CD4-positive, alpha-beta T cell (primary cell): ENCODE measurements around the gene HHAT. TPM values are rescaled to one million over a fixed set of nuclear protein-coding genes. Genes with fewer than 3 reads are reported as not detected.
A peak's percentile ranks its signal among the peaks of the same experiment; 100 is the strongest.

Source experiments
- ATAC-seq: fragments of 200-7000 bp; cut with Tn5 transposase; one replicate; pipeline ENCODE4 v1.10.0; 2022; ENCODE audit warnings: mild to moderate bottlenecking; ENCODE audit not compliant: poor library complexity
- CTCF ChIA-PET: fragments of 350-600 bp; sonication (Branson Sonifier 250); formaldehyde crosslinking; loops from one replicate; lab custom pipeline; 2021; ENCODE audit warnings: antibody characterized with exemption, inconsistent platforms; lab: Charles Lee
- POLR2A ChIA-PET: fragments of 350-600 bp; sonication (Branson Sonifier 250); formaldehyde crosslinking; loops from one replicate; lab custom pipeline; 2021; ENCODE audit warnings: antibody characterized with exemption, inconsistent platforms; lab: Charles Lee
- DNase-seq, 14 experiments: peaks; one replicate each; pipeline ENCODE4 v3.0.0-alpha.2; 2013 to 2020; ENCODE audit warnings: mixed read lengths in 2 of 14
- H3K27ac ChIP-seq, 2 donors: one replicate each; pipeline versions ENCODE4 v1.5.1 to v1.7.0; 2013; ENCODE audit warnings: low read length in 2 of 2, low read depth in 1 of 2, mild to moderate bottlenecking in 1 of 2
- H3K27me3 ChIP-seq, 2 experiments: 1 replicate in 1 of 2; 2 replicates in 1 of 2; pipeline versions ENCODE4 v1.6.1 to v1.7.0; 2013; ENCODE audit warnings: low read length in 2 of 2, control low read depth in 1 of 2, mild to moderate bottlenecking in 1 of 2, moderate library complexity in 1 of 2; ENCODE audit not compliant: insufficient read depth in 2 of 2, control insufficient read depth in 1 of 2
- H3K36me3 ChIP-seq: one replicate; pipeline ENCODE4 v1.6.1; 2013; ENCODE audit warnings: low read length, control low read depth; ENCODE audit not compliant: insufficient read depth
- H3K4me1 ChIP-seq: one replicate; pipeline ENCODE4 v1.6.1; 2013; ENCODE audit warnings: low read length, control low read depth; ENCODE audit not compliant: insufficient read depth
- H3K4me3 ChIP-seq: one replicate; pipeline ENCODE4 v1.5.1; 2013; ENCODE audit warnings: mild to moderate bottlenecking, low read length, moderate library complexity
- H3K9me3 ChIP-seq, 2 experiments: 1 replicate in 1 of 2; 2 replicates in 1 of 2; pipeline versions ENCODE4 v1.6.1 to v1.7.0; 2013; ENCODE audit warnings: low read length in 2 of 2, mild to moderate bottlenecking in 2 of 2, control low read depth in 1 of 2, moderate library complexity in 1 of 2; ENCODE audit not compliant: control insufficient read depth in 1 of 2, insufficient read depth in 1 of 2
- H3K27ac Mint-ChIP-seq: one replicate; pipeline ENCODE4 v1.8.0; 2020; ENCODE audit warnings: mixed read lengths
- H3K27me3 Mint-ChIP-seq: one replicate; pipeline ENCODE4 v1.8.0; 2021; ENCODE audit warnings: mixed read lengths
- H3K36me3 Mint-ChIP-seq: one replicate; pipeline ENCODE4 v1.8.0; 2021; ENCODE audit warnings: low read depth, mixed read lengths
- H3K4me1 Mint-ChIP-seq: one replicate; pipeline ENCODE4 v1.8.0; 2021; ENCODE audit warnings: low read depth, mixed read lengths
- H3K4me3 Mint-ChIP-seq: one replicate; pipeline ENCODE4 v1.8.0; 2020; ENCODE audit warnings: mild to moderate bottlenecking, mixed read lengths
- H3K9me3 Mint-ChIP-seq: one replicate; pipeline ENCODE4 v1.8.0; 2020; ENCODE audit warnings: mixed read lengths
- CTCF ChIP-seq: fragments of 200-600 bp; IDR thresholded peaks from one replicate; pipeline ENCODE4 v1.8.0; 2022; ENCODE audit warnings: antibody characterized with exemption, mild to moderate bottlenecking
- intact Hi-C, 2 experiments: fragments of 100-400 bp; cut with DNase I in 1 of 2; cut with micrococcal nuclease in 1 of 2; formaldehyde crosslinking; loops; one replicate each; pipeline versions ENCODE4 v1.15.1 to v1.9.0; 2023 to 2025; cut with DNase I, micrococcal nuclease
- total RNA-seq, 174 experiments: library from RNA in 2 of 174; stranded (reverse) in 2 of 174; gene quantifications; one replicate each; pipeline ENCODE4 v1.2.3 and lab custom pipeline; 2021 to 2026

Gene HHAT
- total RNA-seq, 2 experiments from 2014 or later: 3.1 to 3.3 TPM

GRCh38 chr1:210652329-210652954 is 323.7 kb downstream of the HHAT start:
- Mint-ChIP-seq H3K36me3 (no peaks in the 10 kb centered on the region), H3K9me3 (no peaks in the 10 kb centered on the region), H3K4me1 (no peaks in the 10 kb centered on the region), H3K27me3 (no peaks in the 10 kb centered on the region), H3K4me3 (no peak overlapping the region), H3K27ac (no peak overlapping the region)
- no peaks in the 10 kb centered on the region for H3K36me3 ChIP-seq
- H3K4me3 ChIP-seq: no peak overlapping the region
- no peak for DNase-seq
- peaks cover 0 to 12% of the 10 kb centered on the region in 2 experiments for H3K9me3 ChIP-seq
- intact Hi-C loops: no loop called here
- no peak overlapping the region for H3K27ac ChIP-seq
- H3K4me1 ChIP-seq: no peaks in the 10 kb centered on the region
- ChIA-PET POLR2A (no interaction called here), CTCF (no interaction called here)
- ATAC-seq: no peak
- TF ChIP-seq CTCF: no peak
- H3K27me3 ChIP-seq: no peaks in the 10 kb centered on the region

GRCh38 chr1:210653771-210654170 is 325.1 kb downstream of the HHAT start:
- Histone ChIP-seq H3K27ac (no peak overlapping the region), H3K27me3 (no peaks in the 10 kb centered on the region), H3K9me3 (peaks cover 0 to 12% of the 10 kb centered on the region in 2 experiments), H3K4me3 (no peak overlapping the region), H3K4me1 (no peaks in the 10 kb centered on the region), H3K36me3 (no peaks in the 10 kb centered on the region)
- no peaks in the 10 kb centered on the region for H3K4me1 Mint-ChIP-seq
- H3K36me3 Mint-ChIP-seq: no peaks in the 10 kb centered on the region
- DNase-seq (peak in 2 of 14 experiments; percentile 4 to 32), ATAC-seq (no peak)
- intact Hi-C loops: no loop called here
- no peak overlapping the region for H3K27ac Mint-ChIP-seq
- no peak for TF ChIP-seq CTCF
- no peak overlapping the region for H3K4me3 Mint-ChIP-seq
- ChIA-PET POLR2A (no interaction called here), CTCF (no interaction called here)
- H3K9me3 Mint-ChIP-seq: no peaks in the 10 kb centered on the region
- no peaks in the 10 kb centered on the region for H3K27me3 Mint-ChIP-seq

- Histone ChIP-seq H3K27me3 (no peaks in the 10 kb centered on the region), H3K4me3 (no peak overlapping the region), H3K9me3 (peaks cover 0 to 12% of the 10 kb centered on the region in 2 experiments), H3K4me1 (no peaks in the 10 kb centered on the region), H3K27ac (no peak overlapping the region), H3K36me3 (no peaks in the 10 kb centered on the region)
- ChIA-PET CTCF (no interaction called here), POLR2A (no interaction called here)
- H3K27me3 Mint-ChIP-seq: no peaks in the 10 kb centered on the region
- no peaks in the 10 kb centered on the region for H3K4me1 Mint-ChIP-seq
- H3K9me3 Mint-ChIP-seq: no peaks in the 10 kb centered on the region
- TF ChIP-seq CTCF: no peak
- no peak overlapping the region for H3K4me3 Mint-ChIP-seq
- no peaks in the 10 kb centered on the region for H3K36me3 Mint-ChIP-seq
- no peak overlapping the region for H3K27ac Mint-ChIP-seq
- DNase-seq (no peak), ATAC-seq (no peak)
- intact Hi-C loops: no loop called here
Observed at GRCh38 chr1:210654176-210654981, 325.7 kb downstream of the HHAT start.
